HG02938 (cell line): ENCODE measurements around the gene GPR62.
"Not testable (repeated sequence)": the region's sequence is repeated elsewhere in the genome, so short reads cannot be mapped to it uniquely, and the experiment has no call there.

Experiments
- ATAC-seq: cut with Tn5 transposase; IDR thresholded peaks from one replicate; pipeline ENCODE4 v1.9.1; 2021; ENCODE audit warnings: mild to moderate bottlenecking, moderate library complexity; ENCODE audit not compliant: unreplicated experiment

GPR62 gene, protein sequence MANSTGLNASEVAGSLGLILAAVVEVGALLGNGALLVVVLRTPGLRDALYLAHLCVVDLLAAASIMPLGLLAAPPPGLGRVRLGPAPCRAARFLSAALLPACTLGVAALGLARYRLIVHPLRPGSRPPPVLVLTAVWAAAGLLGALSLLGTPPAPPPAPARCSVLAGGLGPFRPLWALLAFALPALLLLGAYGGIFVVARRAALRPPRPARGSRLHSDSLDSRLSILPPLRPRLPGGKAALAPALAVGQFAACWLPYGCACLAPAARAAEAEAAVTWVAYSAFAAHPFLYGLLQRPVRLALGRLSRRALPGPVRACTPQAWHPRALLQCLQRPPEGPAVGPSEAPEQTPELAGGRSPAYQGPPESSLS

DNA sequence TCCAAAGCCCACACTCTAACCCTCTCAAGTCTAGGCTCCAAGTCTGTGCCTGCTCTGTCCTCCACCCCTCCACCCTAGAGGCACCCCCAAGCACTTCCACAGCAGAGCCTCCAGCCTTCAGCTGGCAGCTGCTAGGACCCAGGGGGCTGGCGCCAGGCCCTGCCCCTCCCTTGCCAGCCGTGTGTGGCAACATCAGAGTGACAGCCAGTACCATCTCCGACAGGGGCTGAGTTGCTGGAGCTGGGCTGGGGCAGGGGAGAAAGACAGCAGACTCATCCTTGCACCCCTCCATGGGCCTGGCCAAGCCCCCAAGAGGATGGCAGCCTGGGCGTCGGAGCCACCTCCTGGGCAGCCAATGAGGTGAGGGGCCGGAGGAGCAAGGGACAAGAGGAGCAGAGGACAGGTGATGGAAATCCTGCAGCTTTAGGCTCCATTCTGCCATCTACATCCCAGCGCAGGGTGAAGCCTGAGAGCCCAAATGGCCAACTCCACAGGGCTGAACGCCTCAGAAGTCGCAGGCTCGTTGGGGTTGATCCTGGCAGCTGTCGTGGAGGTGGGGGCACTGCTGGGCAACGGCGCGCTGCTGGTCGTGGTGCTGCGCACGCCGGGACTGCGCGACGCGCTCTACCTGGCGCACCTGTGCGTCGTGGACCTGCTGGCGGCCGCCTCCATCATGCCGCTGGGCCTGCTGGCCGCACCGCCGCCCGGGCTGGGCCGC is at the start of gene GPR62:
Gene GPR62 (plus strand): TSS at position 207 of the 718 bp plus-strand sequence. CDS start 272 bp downstream, at position 479.
- ATAC-seq: no peak

DNA sequence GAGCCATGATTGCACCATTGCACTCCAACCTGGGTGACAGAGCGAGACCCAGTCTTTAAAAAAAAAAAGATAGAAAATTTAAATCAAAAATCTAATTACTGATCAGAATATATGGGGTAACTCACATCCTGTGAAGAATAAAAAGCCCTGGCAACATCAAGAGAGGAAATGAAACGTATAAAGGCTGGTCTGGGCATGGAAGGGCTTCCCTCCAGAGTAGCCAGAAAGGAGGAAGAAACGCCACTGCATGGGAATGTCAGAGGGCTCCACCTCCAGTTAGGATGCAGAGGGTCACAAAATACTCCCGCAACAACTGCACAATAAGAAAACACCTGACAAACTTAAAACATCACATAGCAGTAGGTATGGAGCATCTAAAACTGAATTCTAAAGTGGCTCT is 47.2 kb upstream of the GPR62 start:
- ATAC-seq: no peak

- ATAC-seq: no peak
These were observed 38.8 kb upstream of the GPR62 start for GRCh38 chr3:51916418-51916817.

DNA sequence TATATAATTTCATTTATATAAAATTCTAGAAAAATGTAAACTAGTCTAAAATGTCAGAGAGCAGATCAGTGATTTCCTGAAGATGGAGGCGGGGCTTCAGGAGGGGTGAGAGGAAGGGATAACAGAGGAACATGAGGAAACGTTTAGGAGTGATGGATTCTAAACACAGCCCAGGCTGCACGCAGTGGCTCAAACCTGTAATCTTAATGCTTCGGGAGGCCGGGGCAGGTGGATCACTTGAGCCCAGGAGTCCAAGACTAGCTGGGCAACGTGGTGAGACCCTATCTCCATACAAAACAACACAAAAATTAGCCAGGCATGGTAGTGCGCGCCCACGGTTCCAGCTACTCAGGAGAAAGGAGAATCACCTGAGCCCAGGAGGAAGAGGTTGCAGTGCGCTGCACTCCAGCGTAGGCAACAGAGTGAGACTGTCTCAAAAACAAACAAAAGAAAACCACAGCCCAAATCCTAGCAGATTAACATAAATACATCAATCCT is 34.1 kb upstream of the GPR62 start:
- ATAC-seq: no peak

- ATAC-seq: no peak
These were observed 27.9 kb upstream of the GPR62 start for GRCh38 chr3:51927061-51927977.

DNA sequence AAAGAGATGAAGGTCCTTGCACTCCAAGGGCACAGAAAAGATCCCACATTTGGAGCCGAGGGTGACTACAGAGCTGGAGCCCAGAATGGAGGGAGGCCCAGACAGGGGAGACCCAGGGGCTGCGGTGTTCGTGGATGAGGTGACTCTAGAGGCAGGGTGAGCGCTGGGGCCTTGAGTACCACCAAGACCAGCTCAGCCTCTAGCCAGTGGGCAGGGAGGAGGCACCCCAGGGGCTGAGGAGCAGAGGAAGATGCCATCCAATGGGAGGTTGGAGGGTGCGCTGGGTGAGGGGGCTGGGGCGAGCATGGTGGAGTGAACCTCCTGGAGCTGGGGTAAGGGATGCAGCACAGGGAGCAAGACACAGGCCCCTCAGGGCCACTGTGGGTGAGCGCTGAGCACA is 26.7 kb upstream of the GPR62 start:
- ATAC-seq: no peak

GRCh38 chr3:51928981-51929380 is 26.2 kb upstream of the GPR62 start:
- not testable (repeated sequence) for ATAC-seq

- ATAC-seq: no peak
These were observed 25.7 kb upstream of the GPR62 start for GRCh38 chr3:51929420-51930003.

DNA sequence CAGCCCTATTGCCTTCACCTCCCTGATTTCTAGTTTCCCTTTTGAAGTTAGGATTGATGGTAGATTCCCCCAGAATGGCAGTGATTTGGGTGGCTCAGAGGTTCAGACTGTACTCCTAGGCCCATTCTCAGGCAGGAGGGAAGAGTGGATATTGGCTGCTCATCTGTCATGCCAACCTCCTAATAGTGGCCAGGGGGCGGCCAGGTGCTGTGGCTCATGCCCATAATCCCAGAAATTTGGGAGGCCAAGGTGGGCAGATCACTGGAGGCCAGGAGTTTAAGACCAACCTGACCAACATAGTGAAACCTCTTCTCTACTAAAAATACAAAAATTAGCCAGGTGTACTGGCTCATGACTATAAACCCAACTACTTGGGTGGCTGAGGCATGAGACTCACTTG is 24.7 kb upstream of the GPR62 start:
- no peak for ATAC-seq

- ATAC-seq: no peak
These were observed 23.4 kb upstream of the GPR62 start for GRCh38 chr3:51931756-51932155.

DNA sequence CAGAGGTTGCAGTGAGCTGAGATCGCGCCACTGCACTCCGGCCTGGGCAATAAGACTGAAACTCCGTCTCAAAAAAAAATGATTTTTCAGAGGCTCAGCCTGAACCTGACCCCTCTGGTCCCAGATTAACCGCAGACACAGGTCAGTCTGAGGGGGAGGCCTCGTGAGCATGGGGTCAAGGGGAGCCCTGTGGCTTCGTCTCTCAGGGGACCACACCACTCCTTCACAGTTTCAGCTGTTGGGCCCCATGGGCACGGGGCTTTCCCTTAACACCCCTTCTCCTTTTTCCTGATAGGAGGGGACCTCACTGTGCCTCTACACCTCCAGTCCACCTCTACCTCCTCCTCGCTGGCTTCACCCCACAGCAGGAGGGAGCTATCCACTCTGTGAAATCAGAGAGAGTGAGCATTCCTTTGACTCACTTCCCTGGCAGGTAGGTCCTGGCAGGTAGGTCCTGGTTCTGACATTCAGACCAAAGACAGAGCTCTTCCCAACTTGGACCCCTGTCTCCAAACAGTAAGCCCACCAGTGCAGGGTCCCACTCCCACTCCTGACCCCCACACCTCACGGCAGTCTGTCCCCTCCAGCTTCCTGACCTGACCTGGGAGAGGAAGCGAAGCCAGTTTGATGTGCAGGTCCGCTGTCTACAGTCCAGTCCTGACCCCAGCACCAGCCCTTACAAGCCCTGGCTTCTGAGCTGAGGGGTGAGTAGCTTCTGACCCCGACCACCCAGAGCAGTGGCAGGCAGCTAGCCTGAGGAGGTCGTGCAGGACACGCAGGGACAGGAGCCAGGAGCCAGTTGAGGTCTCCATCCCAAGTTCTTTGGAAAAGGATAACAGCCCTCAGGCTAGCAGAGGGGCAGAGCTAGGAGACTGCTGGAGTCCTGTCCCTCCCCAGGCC is 22.5 kb upstream of the GPR62 start:
- no peak for ATAC-seq

- ATAC-seq: no peak
These were observed 21.6 kb upstream of the GPR62 start for GRCh38 chr3:51933471-51934138.

GRCh38 chr3:51934139-51934850 is 20.9 kb upstream of the GPR62 start:
- no peak for ATAC-seq

GRCh38 chr3:51934991-51935885 is 19.9 kb upstream of the GPR62 start:
- no peak for ATAC-seq

- no peak for ATAC-seq
These were observed 19.1 kb upstream of the GPR62 start for GRCh38 chr3:51935886-51936755.

DNA sequence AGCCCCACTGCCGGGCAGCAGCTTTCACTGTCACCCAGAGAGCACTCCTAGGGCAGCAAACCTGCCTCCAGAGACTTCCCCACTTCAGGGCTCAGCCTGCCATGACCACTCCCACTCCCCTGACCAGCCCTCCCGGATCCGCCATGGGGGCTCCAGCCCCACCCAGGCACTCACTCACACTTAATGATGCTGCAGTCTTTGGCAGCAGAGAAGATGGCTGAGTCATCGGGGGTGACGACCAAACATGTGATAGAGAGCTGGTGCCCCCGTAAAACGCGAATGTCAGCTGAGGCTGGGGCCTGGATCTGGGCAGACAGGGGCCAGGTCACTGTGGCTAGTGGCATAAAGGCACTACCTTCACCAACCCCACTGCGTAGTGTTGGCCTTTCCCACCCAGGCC is 18.2 kb upstream of the GPR62 start:
- no peak for ATAC-seq
